Thyroid gland (tissue), 4 donors: ENCODE measurements around the gene LPP.

Experiments used
- CTCF ChIP-seq, 6 experiments: fragments of 200-600 bp in 3 of 6; fragments of 450-650 bp in 3 of 6; sonication (generic) in 3 of 6; IDR thresholded peaks; one replicate each; pipeline ENCODE4 v1.5.1; 2016 to 2019; ENCODE audit warnings: antibody characterized with exemption in 6 of 6, mild to moderate bottlenecking in 2 of 6, inconsistent platforms in 1 of 6, moderate library complexity in 1 of 6
- POLR2A ChIP-seq, 2 donors: fragments of 450-650 bp; IDR thresholded peaks; one replicate each; pipeline ENCODE4 v1.6.1; 2017; ENCODE audit warnings: antibody characterized with exemption in 2 of 2, mild to moderate bottlenecking in 2 of 2, moderate library complexity in 1 of 2

GRCh38 chr3:188796122-188796631, 642.2 kb downstream of the LPP start:
- TF ChIP-seq CTCF (IDR thresholded peaks at IDR 0.05), result no peak
- TF ChIP-seq POLR2A (IDR thresholded peaks at IDR 0.05), result no peak
